Effector CD4-positive, alpha-beta T cell (primary cell): ENCODE results near the gene ANXA2.
"Not testable (repeated sequence)": the region's sequence is repeated elsewhere in the genome, so short reads cannot be mapped to it uniquely, and the experiment has no call there.

Source experiments
- DNase-seq: peaks from one replicate; pipeline ENCODE4 v3.0.0-alpha.2; 2020

The ANXA2 gene

DNA sequence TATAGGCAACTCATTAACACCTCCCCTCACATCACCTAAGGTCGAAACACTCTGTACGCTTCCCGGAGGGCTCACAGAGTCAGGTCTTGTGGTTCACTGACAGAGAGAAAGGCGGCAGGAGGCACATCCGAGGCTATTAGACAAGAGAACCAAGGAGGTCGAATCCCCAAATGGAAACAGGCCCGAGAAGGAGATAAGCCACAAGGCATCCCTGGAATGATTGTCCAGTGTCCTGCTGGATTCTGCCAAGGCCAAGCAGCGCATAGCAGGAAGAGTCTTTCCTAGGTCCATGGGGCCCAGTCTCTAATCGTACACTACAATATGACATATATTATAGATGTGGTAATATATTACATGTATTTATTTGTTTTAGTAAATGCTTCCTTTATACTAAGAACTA lies 58.5 kb downstream of the ANXA2 start:
- no peak for DNase-seq

- no peak for DNase-seq
Observed at GRCh38 chr15:60338810-60339209, 59.0 kb downstream of the ANXA2 start.

DNA sequence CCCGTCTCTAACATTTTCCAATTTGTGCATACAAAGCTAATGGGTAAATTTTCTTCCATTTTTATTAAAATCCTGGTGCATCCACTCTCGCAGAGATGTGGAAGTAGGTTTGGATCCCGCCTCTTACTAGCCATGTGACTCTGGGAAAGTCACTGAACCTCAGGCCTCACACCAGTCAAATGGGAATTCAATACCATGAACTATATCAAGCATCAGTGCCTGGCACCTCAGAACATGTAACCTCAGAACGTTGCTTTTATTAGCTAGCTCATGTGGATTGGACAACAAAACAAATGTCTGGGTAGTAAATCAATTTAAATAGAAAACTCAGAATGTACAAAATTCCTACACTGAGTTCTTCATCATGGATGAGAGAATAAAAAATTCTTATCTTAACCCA lies 60.7 kb downstream of the ANXA2 start:
- DNase-seq = no peak

GRCh38 chr15:60335296-60335695 lies 62.5 kb downstream of the ANXA2 start:
- DNase-seq = not testable (repeated sequence)

- peak; percentile 8 for DNase-seq
Observed at GRCh38 chr15:60328852-60329443, 68.8 kb downstream of the ANXA2 start.

GRCh38 chr15:60326824-60327654 lies 70.7 kb downstream of the ANXA2 start:
- DNase-seq = peak; percentile 7

DNA sequence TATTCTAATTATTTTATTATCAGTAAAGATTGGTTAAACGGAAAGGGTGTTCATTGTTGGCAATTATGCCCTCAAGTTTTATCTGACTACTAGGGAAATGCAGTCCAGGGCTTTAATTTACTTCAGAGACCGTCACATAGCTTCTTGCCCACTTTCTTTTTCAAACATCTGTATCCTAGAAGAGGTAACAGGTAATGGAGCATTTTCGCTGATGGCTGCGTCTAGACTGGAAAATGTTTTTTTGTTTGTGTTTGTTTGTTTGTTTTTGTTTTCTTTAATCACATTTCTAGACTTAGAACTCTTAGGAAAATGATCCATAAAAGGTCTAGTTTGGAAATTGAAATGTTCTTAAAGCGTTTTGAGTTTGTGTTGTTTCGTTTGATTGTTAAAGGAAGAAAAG lies 71.4 kb downstream of the ANXA2 start:
- no peak for DNase-seq

DNA sequence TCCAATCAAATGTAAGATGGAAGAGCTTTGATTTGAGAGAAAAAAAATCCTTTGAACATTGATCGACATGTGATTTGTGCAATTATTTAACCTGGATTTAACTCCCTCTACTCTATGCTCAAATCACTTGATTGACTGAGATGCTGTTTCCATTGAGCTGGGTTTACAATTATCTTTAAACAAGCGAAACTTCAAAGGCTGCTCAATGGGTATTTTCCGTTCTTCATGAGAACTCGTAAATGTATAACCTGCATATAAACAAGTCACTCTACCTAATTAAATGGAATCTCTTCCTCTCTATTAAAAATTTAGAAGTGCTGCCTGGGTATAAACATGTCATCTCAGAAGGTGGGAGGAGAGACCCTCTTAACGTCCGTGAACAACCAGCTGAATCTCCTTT lies 71.9 kb downstream of the ANXA2 start:
- no peak for DNase-seq

- no peak for DNase-seq
Observed at GRCh38 chr15:60324706-60325438, 72.9 kb downstream of the ANXA2 start.

DNA sequence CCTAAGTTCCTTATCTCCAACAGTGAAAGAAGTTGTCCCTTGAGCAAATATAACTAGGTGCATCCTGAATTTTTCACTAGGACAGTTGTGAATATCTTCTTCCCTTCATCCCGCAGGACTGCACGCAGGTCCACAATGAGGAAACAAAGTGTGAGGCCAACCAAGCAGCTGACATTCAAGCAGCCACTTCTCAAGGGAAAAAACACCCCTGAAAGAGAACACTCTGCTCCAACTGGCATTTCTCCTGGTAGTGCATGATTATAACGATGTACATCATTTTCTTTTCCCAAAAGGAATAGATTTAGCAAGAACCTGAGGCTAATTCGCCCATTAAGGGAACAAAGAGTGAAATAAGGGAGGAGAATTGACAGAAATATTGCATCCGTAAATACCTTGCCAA lies 74.5 kb downstream of the ANXA2 start:
- no peak for DNase-seq

GRCh38 chr15:60320365-60320764 lies 77.4 kb downstream of the ANXA2 start:
- no peak for DNase-seq

- DNase-seq = no peak
Observed at GRCh38 chr15:60318216-60318867, 79.4 kb downstream of the ANXA2 start.

GRCh38 chr15:60316961-60317360 lies 80.8 kb downstream of the ANXA2 start:
- no peak for DNase-seq

DNA sequence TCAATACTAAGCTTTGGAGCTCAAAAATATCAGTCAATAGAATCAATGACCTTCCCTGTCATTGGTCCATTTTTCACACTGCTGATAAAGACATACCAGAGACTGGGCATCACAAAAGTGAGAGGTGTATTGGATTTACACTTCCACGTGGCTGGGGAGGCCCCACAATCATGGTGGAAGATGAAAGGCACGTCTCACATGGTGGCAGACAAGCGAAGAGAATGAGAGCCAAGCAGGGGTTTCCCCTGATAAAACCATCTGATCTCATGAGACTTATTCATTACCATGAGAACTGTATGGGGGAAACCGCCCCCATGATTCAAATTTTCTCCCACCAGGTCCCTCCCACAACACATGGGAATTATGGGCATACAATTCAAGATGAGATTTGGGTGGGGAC lies 81.9 kb downstream of the ANXA2 start:
- DNase-seq = no peak

GRCh38 chr15:60313906-60314305 lies 83.9 kb downstream of the ANXA2 start:
- DNase-seq = no peak

DNA sequence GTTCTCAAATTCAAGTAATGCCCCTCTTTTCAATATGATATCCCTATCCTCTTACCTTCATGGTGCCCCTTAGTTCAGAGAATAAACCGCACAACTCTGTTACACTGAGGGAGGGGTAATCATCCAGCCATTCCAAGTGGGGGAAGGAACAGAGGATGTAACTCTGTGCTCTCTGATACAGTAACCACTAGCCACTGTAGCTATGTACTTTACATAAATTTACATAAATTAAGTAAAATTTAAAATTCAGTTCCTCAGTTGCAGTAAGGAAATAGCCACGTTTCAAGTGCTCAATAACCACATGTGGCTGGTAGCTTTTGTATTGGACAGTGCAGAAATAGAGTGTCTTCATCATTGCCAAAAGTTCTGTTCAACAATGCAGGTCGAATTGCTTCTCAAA lies 90.8 kb downstream of the ANXA2 start:
- no peak for DNase-seq

- DNase-seq = no peak
Observed at GRCh38 chr15:60301024-60301423, 96.8 kb downstream of the ANXA2 start.

GRCh38 chr15:60299452-60300047 lies 98.2 kb downstream of the ANXA2 start:
- DNase-seq = no peak
